Measurements from ENCODE around the gene SCAI.
"Not testable (repeated sequence)": the region's sequence is repeated elsewhere in the genome, so short reads cannot be mapped to it uniquely, and the experiment has no call there.

Gene SCAI

DNA sequence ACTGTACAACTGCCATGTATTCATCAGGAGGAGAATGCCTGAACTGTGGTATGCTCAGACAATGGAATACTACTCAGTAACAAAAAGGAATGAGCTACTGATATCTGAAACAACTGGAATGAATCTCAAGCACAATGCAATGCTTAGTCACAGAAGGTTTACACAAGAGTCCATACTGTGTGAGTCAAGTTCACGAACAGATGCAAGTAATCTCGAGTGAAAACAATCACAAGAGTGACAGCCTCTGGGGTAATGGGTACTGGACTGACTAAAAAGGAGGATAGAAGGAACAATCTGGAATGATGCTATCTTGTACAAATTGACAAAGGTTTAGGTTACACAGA is 182.9 kb downstream of the SCAI start:
- no peaks in the 10 kb centered on the region for H3K27me3 Mint-ChIP-seq (ENCODE audit: low read depth, poor library complexity)
- peaks cover 21% of the 10 kb centered on the region for H3K36me3 Mint-ChIP-seq (ENCODE audit: low read depth)
- no peaks in the 10 kb centered on the region for H3K9me3 Mint-ChIP-seq
- H3K27ac Mint-ChIP-seq, result no peak overlapping the region
- TF ChIP-seq, protein P1, sequence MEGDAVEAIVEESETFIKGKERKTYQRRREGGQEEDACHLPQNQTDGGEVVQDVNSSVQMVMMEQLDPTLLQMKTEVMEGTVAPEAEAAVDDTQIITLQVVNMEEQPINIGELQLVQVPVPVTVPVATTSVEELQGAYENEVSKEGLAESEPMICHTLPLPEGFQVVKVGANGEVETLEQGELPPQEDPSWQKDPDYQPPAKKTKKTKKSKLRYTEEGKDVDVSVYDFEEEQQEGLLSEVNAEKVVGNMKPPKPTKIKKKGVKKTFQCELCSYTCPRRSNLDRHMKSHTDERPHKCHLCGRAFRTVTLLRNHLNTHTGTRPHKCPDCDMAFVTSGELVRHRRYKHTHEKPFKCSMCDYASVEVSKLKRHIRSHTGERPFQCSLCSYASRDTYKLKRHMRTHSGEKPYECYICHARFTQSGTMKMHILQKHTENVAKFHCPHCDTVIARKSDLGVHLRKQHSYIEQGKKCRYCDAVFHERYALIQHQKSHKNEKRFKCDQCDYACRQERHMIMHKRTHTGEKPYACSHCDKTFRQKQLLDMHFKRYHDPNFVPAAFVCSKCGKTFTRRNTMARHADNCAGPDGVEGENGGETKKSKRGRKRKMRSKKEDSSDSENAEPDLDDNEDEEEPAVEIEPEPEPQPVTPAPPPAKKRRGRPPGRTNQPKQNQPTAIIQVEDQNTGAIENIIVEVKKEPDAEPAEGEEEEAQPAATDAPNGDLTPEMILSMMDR (IDR thresholded peaks at IDR 0.05), result no peak
- no peak for DNase-seq
- H3K4me3 Mint-ChIP-seq, result no peak overlapping the region
- H3K4me1 Mint-ChIP-seq, result no peaks in the 10 kb centered on the region

DNA sequence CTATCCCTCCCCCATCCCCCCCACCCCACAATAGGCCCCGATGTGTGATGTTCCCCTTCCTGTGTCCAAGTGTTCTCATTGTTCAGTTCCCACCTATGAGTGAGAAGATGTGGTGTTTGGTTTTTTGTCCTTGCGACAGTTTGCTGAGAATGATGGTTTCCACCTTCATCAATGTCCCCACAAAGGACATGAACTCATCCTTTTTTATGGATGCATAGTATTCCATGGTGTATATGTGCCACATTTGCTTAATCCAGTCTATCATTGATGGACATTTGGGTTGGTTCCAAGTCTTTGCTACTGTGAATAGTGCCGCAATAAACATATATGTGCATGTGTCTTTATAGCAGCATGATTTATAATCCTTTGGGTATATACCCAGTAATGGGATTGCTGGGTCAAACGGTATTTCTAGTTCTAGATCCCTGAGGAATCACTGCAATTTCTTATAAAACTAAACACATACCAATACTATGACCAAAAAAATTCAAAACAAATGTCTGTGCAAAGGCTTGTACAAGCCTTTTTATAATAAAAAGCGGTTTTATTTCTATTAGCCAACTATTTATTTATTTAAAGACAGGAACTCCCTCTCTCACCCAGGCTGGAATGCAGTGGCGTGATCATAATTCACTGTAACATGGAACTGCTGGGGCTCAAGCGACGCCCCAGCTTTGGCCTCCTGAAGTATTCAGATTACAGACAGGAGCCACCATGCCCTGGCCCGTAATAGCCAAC is 183.5 kb downstream of the SCAI start:
- H3K27ac Mint-ChIP-seq; H3K4me1 Mint-ChIP-seq; DNase-seq; H3K27me3 Mint-ChIP-seq (ENCODE audit: low read depth, poor library complexity); H3K9me3 Mint-ChIP-seq; H3K4me3 Mint-ChIP-seq: not testable (repeated sequence)
- H3K36me3 Mint-ChIP-seq (ENCODE audit: low read depth), result peaks cover 21% of the 10 kb centered on the region

DNA sequence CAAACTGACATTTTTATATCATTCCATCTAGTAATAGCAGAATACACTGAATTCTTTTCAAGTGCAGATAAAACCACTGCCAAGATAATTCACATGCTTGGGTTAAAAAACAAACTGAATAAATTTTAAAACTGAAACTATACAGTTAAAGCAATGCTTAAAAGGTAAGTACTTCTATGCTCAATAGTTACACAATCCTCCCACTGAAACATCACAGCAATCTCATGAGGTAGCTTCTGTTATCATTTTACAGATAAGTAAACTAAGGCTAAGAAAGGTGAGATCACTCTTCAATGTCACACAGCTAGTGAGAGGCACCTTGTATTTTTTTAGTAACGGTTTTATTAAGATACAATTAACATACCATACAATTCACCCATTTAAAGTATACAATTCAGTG is 189.1 kb downstream of the SCAI start:
- no peaks in the 10 kb centered on the region for H3K4me1 Mint-ChIP-seq
- no peak overlapping the region for H3K27ac Mint-ChIP-seq
- H3K4me3 Mint-ChIP-seq, result no peak overlapping the region
- H3K27me3 Mint-ChIP-seq (ENCODE audit: low read depth, poor library complexity), result no peaks in the 10 kb centered on the region
- H3K9me3 Mint-ChIP-seq, result no peaks in the 10 kb centered on the region
- H3K36me3 Mint-ChIP-seq (ENCODE audit: low read depth), result peaks cover 35% of the 10 kb centered on the region
- no peak for DNase-seq
- TF ChIP-seq, protein P1 (IDR thresholded peaks at IDR 0.05), result no peak

DNA sequence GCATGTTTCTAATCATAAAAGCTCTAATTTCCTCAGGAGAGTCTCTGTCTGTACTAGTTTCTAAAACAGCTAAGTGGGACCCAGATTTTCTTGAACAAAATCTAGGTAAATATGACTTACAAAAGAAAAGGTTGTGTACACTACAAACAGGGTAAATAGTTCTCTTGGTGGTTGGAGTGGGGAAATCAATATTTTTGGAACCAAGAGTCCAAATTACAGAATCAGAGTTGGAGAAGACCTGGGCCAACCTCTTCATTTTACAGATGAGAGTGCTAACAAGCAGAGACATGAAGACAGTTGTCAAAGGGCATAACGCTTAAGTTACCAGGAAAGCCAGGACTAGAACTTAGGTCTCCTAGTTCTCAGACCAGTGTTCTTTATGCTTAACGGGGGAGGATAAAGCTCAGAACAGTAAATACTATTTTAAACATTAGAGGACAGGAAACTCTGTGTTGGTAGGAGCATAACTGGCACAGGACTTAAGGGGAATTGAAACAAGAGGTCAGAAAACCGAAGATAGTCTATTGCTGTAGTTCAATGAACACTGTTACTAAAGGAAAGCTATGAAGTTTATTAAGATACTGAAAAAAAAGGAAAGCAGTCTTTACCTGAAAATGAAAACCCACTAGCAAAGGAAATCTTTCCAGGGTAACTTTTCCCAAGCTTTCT is 193.1 kb downstream of the SCAI start:
- Mint-ChIP-seq H3K27ac (peak overlapping the region; percentile 30), H3K4me1 (no peaks in the 10 kb centered on the region), H3K36me3 (ENCODE audit: low read depth) (peaks cover 25% of the 10 kb centered on the region), H3K4me3 (no peak overlapping the region), H3K27me3 (ENCODE audit: low read depth, poor library complexity) (no peaks in the 10 kb centered on the region), H3K9me3 (no peaks in the 10 kb centered on the region)
- TF ChIP-seq, protein P1 (IDR thresholded peaks at IDR 0.05), result no peak
- DNase-seq, result no peak

DNA sequence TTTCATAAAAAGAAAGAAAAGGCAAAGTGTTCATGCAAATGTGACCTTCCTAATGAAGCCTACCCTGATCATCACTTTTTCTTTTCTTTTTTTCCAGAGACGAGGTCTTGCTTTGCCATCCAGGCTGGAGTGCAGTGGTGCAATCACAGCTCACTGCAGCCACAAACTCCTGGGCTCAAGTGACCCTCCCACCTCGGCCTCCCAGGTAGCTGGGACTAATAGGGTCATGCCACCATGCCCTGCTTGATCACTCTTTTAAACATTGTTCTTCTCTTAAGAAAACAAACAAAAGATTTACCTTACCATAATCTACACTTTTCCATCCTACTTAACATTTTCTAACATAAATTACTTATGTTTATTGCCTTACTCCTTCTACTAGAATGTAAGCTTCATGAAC is 193.9 kb downstream of the SCAI start:
- Mint-ChIP-seq H3K4me3 (no peak overlapping the region), H3K27me3 (ENCODE audit: low read depth, poor library complexity) (no peaks in the 10 kb centered on the region), H3K27ac (no peak overlapping the region), H3K4me1 (no peaks in the 10 kb centered on the region), H3K36me3 (ENCODE audit: low read depth) (peaks cover 25% of the 10 kb centered on the region), H3K9me3 (no peaks in the 10 kb centered on the region)
- DNase-seq, result no peak
- TF ChIP-seq, protein P1 (IDR thresholded peaks at IDR 0.05), result no peak

DNA sequence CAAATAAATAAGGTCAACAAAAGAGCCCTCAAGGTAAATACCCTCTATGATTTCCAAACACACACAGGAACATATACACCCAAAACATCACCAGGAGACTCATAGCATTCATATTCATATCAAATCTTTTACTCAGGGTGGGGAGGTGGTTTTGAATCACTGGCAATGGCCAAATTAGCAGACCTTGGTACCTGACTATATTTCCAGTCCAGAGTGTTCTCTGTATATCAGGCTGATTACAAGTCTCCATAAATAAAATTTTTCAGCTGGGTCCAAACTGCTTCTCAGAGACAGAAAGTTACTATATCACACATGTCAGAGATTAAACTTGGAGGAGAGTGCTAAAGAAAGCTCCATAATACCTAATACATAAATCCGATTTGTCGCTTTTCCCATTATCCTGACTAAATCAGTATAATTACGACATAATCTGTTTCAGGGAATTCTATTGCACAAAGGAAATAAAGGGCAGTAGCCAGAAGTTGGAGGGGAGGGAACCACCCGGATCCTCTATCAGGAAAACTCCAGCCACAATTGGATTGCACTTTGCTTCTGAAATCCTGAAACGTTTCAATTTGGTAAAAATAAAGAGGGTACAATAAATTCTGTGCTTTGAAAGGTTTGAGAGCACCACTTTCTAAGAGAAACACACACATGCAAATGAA is 195.5 kb downstream of the SCAI start:
- H3K4me1 Mint-ChIP-seq, result peaks cover under 1% of the 10 kb centered on the region
- no peaks in the 10 kb centered on the region for H3K9me3 Mint-ChIP-seq
- no peaks in the 10 kb centered on the region for H3K27me3 Mint-ChIP-seq (ENCODE audit: low read depth, poor library complexity)
- peaks cover 23% of the 10 kb centered on the region for H3K36me3 Mint-ChIP-seq (ENCODE audit: low read depth)
- no peak overlapping the region for H3K4me3 Mint-ChIP-seq
- TF ChIP-seq, protein P1 (IDR thresholded peaks at IDR 0.05), result no peak
- DNase-seq, result no peak
- H3K27ac Mint-ChIP-seq, result peak overlapping the region; percentile 20
